ENCODE measurements around the gene NDRG2. TPM values are rescaled to one million over a fixed set of nuclear protein-coding genes. Genes with fewer than 3 reads are reported as not detected.

The NDRG2 gene
- total RNA-seq, 1 donor, result not detected

GRCh38 chr14:21038441-21039422, 13.9 kb upstream of the NDRG2 start:
- H3K27ac ChIP-seq (ENCODE audit: low read depth, low read length), result no peak overlapping the region
- H3K79me2 ChIP-seq (ENCODE audit: insufficient read depth, low read length), result no peaks in the 10 kb centered on the region
- no peaks in the 10 kb centered on the region for H3K36me3 ChIP-seq (ENCODE audit: insufficient read depth, low read length)
- H4K20me1 ChIP-seq (ENCODE audit: insufficient read depth, low read length), result no peaks in the 10 kb centered on the region
- H3K27me3 ChIP-seq (ENCODE audit: insufficient read depth, low read length), result peaks cover 22% of the 10 kb centered on the region
- H3K4me3 ChIP-seq (ENCODE audit: insufficient read depth, low read length), result no peak overlapping the region
- TF ChIP-seq, protein P1, sequence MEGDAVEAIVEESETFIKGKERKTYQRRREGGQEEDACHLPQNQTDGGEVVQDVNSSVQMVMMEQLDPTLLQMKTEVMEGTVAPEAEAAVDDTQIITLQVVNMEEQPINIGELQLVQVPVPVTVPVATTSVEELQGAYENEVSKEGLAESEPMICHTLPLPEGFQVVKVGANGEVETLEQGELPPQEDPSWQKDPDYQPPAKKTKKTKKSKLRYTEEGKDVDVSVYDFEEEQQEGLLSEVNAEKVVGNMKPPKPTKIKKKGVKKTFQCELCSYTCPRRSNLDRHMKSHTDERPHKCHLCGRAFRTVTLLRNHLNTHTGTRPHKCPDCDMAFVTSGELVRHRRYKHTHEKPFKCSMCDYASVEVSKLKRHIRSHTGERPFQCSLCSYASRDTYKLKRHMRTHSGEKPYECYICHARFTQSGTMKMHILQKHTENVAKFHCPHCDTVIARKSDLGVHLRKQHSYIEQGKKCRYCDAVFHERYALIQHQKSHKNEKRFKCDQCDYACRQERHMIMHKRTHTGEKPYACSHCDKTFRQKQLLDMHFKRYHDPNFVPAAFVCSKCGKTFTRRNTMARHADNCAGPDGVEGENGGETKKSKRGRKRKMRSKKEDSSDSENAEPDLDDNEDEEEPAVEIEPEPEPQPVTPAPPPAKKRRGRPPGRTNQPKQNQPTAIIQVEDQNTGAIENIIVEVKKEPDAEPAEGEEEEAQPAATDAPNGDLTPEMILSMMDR (IDR thresholded peaks at IDR 0.05; ENCODE audit: extremely low read depth, low read depth, low read length), result no peak
- peak overlapping the region; percentile 16 for H2AFZ ChIP-seq (ENCODE audit: low read length)
- peak; percentile 60 for DNase-seq (ENCODE audit: insufficient read length, low spot score, missing footprints)
- H3K4me2 ChIP-seq (ENCODE audit: insufficient read depth, low read length), result peak overlapping the region; percentile 10
- peaks cover 12% of the 10 kb centered on the region for H3K4me1 ChIP-seq (ENCODE audit: insufficient read depth, low read length)
- no peaks in the 10 kb centered on the region for H3K9me3 ChIP-seq (ENCODE audit: low read depth, low read length)

DNA sequence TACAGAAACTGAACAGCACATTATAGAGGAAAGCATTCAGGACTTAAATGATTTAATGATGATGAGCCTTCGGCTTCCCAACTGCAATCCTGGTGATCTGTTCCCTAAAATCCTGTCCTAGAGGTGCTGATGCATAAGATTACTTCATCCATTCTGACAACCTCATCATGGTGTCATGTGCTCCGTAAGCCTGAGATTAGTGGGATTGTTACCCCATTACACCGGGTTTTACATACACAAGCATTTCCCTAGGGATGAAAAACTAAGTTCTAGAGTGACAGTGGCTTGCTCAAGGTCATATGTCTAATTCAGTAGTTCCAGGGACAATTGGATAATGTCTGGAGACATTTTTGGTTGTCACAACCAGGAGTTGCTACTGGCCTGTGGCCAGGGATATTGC, 12.3 kb upstream of the NDRG2 start:
- Histone ChIP-seq H4K20me1 (ENCODE audit: insufficient read depth, low read length) (no peaks in the 10 kb centered on the region), H3K79me2 (ENCODE audit: insufficient read depth, low read length) (no peaks in the 10 kb centered on the region), H3K4me3 (ENCODE audit: insufficient read depth, low read length) (no peak overlapping the region), H3K4me1 (ENCODE audit: insufficient read depth, low read length) (peaks cover 12% of the 10 kb centered on the region), H3K27ac (ENCODE audit: low read depth, low read length) (no peak overlapping the region), H3K36me3 (ENCODE audit: insufficient read depth, low read length) (no peaks in the 10 kb centered on the region), H3K9me3 (ENCODE audit: low read depth, low read length) (no peaks in the 10 kb centered on the region), H3K4me2 (ENCODE audit: insufficient read depth, low read length) (no peak overlapping the region), H2AFZ (ENCODE audit: low read length) (no peak overlapping the region), H3K27me3 (ENCODE audit: insufficient read depth, low read length) (peaks cover 35% of the 10 kb centered on the region)
- TF ChIP-seq, protein P1 (IDR thresholded peaks at IDR 0.05; ENCODE audit: extremely low read depth, low read depth, low read length), result no peak
- DNase-seq (ENCODE audit: insufficient read length, low spot score, missing footprints), result no peak

DNA sequence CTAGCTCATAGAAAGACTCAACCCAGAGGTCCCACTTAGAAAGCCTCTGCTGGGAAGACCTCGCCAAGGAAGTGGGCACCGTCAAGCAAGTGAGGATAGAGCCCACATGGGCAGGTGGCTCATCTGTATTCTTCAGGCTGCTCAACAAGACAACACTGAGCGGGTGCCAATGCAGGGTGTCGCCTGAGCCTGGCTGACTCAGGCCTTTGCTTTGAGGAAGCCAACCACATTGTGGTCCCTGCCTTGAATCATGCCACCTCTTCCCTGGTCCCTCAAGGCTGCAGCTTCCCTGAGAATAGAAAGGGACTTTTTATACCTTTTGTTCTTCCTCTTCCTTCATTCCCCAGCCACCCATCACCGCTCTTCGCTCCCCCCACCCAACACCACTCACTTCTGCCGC, 11.9 kb upstream of the NDRG2 start:
- H3K4me3 ChIP-seq (ENCODE audit: insufficient read depth, low read length), result no peak overlapping the region
- H3K27me3 ChIP-seq (ENCODE audit: insufficient read depth, low read length), result peaks cover 39% of the 10 kb centered on the region
- H3K79me2 ChIP-seq (ENCODE audit: insufficient read depth, low read length), result no peaks in the 10 kb centered on the region
- H3K4me2 ChIP-seq (ENCODE audit: insufficient read depth, low read length), result no peak overlapping the region
- H2AFZ ChIP-seq (ENCODE audit: low read length), result no peak overlapping the region
- peaks cover 12% of the 10 kb centered on the region for H3K4me1 ChIP-seq (ENCODE audit: insufficient read depth, low read length)
- H3K36me3 ChIP-seq (ENCODE audit: insufficient read depth, low read length), result no peaks in the 10 kb centered on the region
- peak; percentile 46 for DNase-seq (ENCODE audit: insufficient read length, low spot score, missing footprints)
- no peak overlapping the region for H3K27ac ChIP-seq (ENCODE audit: low read depth, low read length)
- TF ChIP-seq, protein P1 (IDR thresholded peaks at IDR 0.05; ENCODE audit: extremely low read depth, low read depth, low read length), result no peak
- no peaks in the 10 kb centered on the region for H3K9me3 ChIP-seq (ENCODE audit: low read depth, low read length)
- H4K20me1 ChIP-seq (ENCODE audit: insufficient read depth, low read length), result no peaks in the 10 kb centered on the region

- H3K27me3 ChIP-seq (ENCODE audit: insufficient read depth, low read length), result peaks cover 49% of the 10 kb centered on the region
- no peaks in the 10 kb centered on the region for H3K36me3 ChIP-seq (ENCODE audit: insufficient read depth, low read length)
- H3K4me3 ChIP-seq (ENCODE audit: insufficient read depth, low read length), result no peak within 1 kb of the TSS
- no peaks in the 10 kb centered on the region for H3K9me3 ChIP-seq (ENCODE audit: low read depth, low read length)
- no peak within 1 kb of the TSS for H3K4me2 ChIP-seq (ENCODE audit: insufficient read depth, low read length)
- no peak within 1 kb of the TSS for H2AFZ ChIP-seq (ENCODE audit: low read length)
- TF ChIP-seq, protein P1 (IDR thresholded peaks at IDR 0.05; ENCODE audit: extremely low read depth, low read depth, low read length), result no peak
- no peak within 1 kb of the TSS for H3K27ac ChIP-seq (ENCODE audit: low read depth, low read length)
- peaks cover 7% of the 10 kb centered on the region for H3K4me1 ChIP-seq (ENCODE audit: insufficient read depth, low read length)
- no peaks in the 10 kb centered on the region for H4K20me1 ChIP-seq (ENCODE audit: insufficient read depth, low read length)
- no peaks in the 10 kb centered on the region for H3K79me2 ChIP-seq (ENCODE audit: insufficient read depth, low read length)
- DNase-seq (ENCODE audit: insufficient read length, low spot score, missing footprints), result no peak
These were observed 9.8 kb upstream of the NDRG2 start, which contains the start of gene RNASE13 for GRCh38 chr14:21034707-21035106. TSS of gene RNASE13 (minus strand) at chr14:21034807. CDS start at chr14:21034288, 519 bp downstream.
